H1 (cell line): ENCODE data around the gene C1orf21. TPM values are rescaled to one million over a fixed set of nuclear protein-coding genes. Genes with fewer than 3 reads are reported as not detected.

Experiments used
- CTCF ChIA-PET: fragments of 300-600 bp; sonication (Branson Sonifier 250); formaldehyde crosslinking; loops from one replicate; lab custom pipeline; 2021; ENCODE audit not compliant: partially characterized antibody; lab: Charles Lee
- POLR2A ChIA-PET: fragments of 300-600 bp; sonication (Branson Sonifier 250); formaldehyde crosslinking; loops from one replicate; lab custom pipeline; 2021; ENCODE audit warnings: inconsistent platforms; ENCODE audit not compliant: partially characterized antibody; lab: Charles Lee
- DNase-seq, 2 experiments: peaks; one replicate each; pipeline versions ENCODE4 v3.0.0 to v3.0.0-alpha.2; 2010 to 2022; ENCODE audit warnings: low spot score in 2 of 2, low read depth in 1 of 2, mixed read lengths in 1 of 2
- FAIRE-seq: peaks from 2 replicates; lab custom pipeline; 2011; peaks lifted over from hg19 to GRCh38; lab: Jason Lieb, UNC
- H2AFZ ChIP-seq: 2 replicates; pipeline ENCODE4 v1.8.1; 2012; ENCODE audit warnings: low read length, inconsistent platforms
- H2AK5ac ChIP-seq: 2 replicates; pipeline ENCODE4 v1.6.1; 2013; ENCODE audit warnings: low read depth, low read length
- H2BK120ac ChIP-seq: replicated peaks from 2 replicates; pipeline ENCODE3; 2013; ENCODE audit warnings: low read depth, low read length, inconsistent platforms
- H2BK12ac ChIP-seq: 2 replicates; pipeline ENCODE4 v1.6.1; 2013; ENCODE audit warnings: low read depth, low read length
- H2BK15ac ChIP-seq: 2 replicates; pipeline ENCODE4 v1.6.1; 2013; ENCODE audit warnings: low read length
- H2BK20ac ChIP-seq: 2 replicates; pipeline ENCODE4 v1.6.1; 2013; ENCODE audit warnings: low read length
- H2BK5ac ChIP-seq: 2 replicates; pipeline ENCODE4 v1.6.1; 2013; ENCODE audit warnings: low read depth, low read length
- H3K14ac ChIP-seq: 2 replicates; pipeline ENCODE4 v1.6.1; 2013; ENCODE audit warnings: inconsistent platforms; ENCODE audit not compliant: insufficient read length
- H3K18ac ChIP-seq: 2 replicates; pipeline ENCODE4 v1.6.1; 2013; ENCODE audit warnings: low read length; ENCODE audit errors: extremely low read depth
- H3K23ac ChIP-seq: 2 replicates; pipeline ENCODE4 v1.6.1; 2013; ENCODE audit warnings: inconsistent platforms; ENCODE audit not compliant: insufficient read length
- H3K23me2 ChIP-seq: 2 replicates; pipeline ENCODE4 v1.6.1; 2013; ENCODE audit warnings: low read depth, low read length
- H3K27ac ChIP-seq: 2 replicates; pipeline ENCODE4 v1.6.1; 2011; ENCODE audit warnings: low read depth, low read length, inconsistent platforms
- H3K27me3 ChIP-seq, 4 experiments: replicated peaks in 1 of 4; 1 replicate in 1 of 4; 2 replicates in 3 of 4; pipeline versions ENCODE4 v1.6.1 to v1.8.1; 2011 to 2013; ENCODE audit warnings: low read length in 3 of 4, mild to moderate bottlenecking in 3 of 4, inconsistent platforms in 2 of 4, mixed read lengths in 2 of 4, moderate library complexity in 1 of 4; ENCODE audit not compliant: control insufficient read depth in 3 of 4, insufficient read depth in 3 of 4; ENCODE audit errors: extremely low read depth in 1 of 4
- H3K36me3 ChIP-seq, 4 experiments: 2 replicates each; pipeline versions ENCODE4 v1.6.1 to v1.8.1; 2011 to 2013; ENCODE audit warnings: mild to moderate bottlenecking in 4 of 4, low read length in 3 of 4, moderate library complexity in 2 of 4, control low read depth in 1 of 4, inconsistent platforms in 1 of 4; ENCODE audit not compliant: insufficient read depth in 4 of 4, control insufficient read depth in 2 of 4
- H3K4ac ChIP-seq: replicated peaks from 2 replicates; pipeline ENCODE3; 2013; ENCODE audit warnings: low read length, low read depth, mixed read lengths, inconsistent platforms; ENCODE audit not compliant: insufficient read length
- H3K4me1 ChIP-seq, 4 experiments: replicated peaks in 1 of 4; 1 replicate in 1 of 4; 2 replicates in 3 of 4; pipeline versions ENCODE4 v1.6.1 to v1.8.1; 2011 to 2013; ENCODE audit warnings: low read length in 3 of 4, inconsistent platforms in 2 of 4, mixed read lengths in 1 of 4; ENCODE audit not compliant: insufficient read depth in 4 of 4, control insufficient read depth in 3 of 4
- H3K4me2 ChIP-seq, 2 experiments: 2 replicates each; pipeline versions ENCODE4 v1.6.1 to v1.8.1; 2011 to 2013; ENCODE audit warnings: low read depth in 2 of 2, low read length in 2 of 2, control low read depth in 1 of 2, inconsistent platforms in 1 of 2, mild to moderate bottlenecking in 1 of 2; ENCODE audit not compliant: insufficient read depth in 1 of 2
- H3K4me3 ChIP-seq, 4 experiments: fragments of 200-600, 300-600 bp in 1 of 4; sonication (generic), shearing (Covaris generic), sonication (Bioruptor Twin) in 1 of 4; 2 replicates each; pipeline versions ENCODE4 v1.5.1 to v1.8.1; 2011 to 2016; ENCODE audit warnings: low read length in 4 of 4, low read depth in 3 of 4, control low read depth in 2 of 4, inconsistent platforms in 2 of 4, mild to moderate bottlenecking in 2 of 4, mixed read lengths in 1 of 4, moderate library complexity in 1 of 4; ENCODE audit not compliant: insufficient read depth in 2 of 4; ENCODE audit errors: extremely low read depth in 1 of 4
- H3K56ac ChIP-seq: replicated peaks from 2 replicates; pipeline ENCODE3; 2013; ENCODE audit warnings: low read depth, mild to moderate bottlenecking, mixed read lengths, low read length, inconsistent platforms; ENCODE audit not compliant: insufficient read length
- H3K79me1 ChIP-seq: 2 replicates; pipeline ENCODE4 v1.6.1; 2013; ENCODE audit warnings: low read depth, low read length, control low read depth
- H3K79me2 ChIP-seq, 2 experiments: 2 replicates each; pipeline versions ENCODE4 v1.6.1 to v1.8.1; 2012 to 2013; ENCODE audit warnings: low read length in 2 of 2, mild to moderate bottlenecking in 2 of 2, inconsistent platforms in 1 of 2; ENCODE audit not compliant: insufficient read depth in 2 of 2, control insufficient read depth in 1 of 2
- H3K9ac ChIP-seq, 4 experiments: replicated peaks in 1 of 4; 1 replicate in 1 of 4; 2 replicates in 3 of 4; pipeline versions ENCODE4 v1.6.1 to v1.8.1; 2011 to 2013; ENCODE audit warnings: low read depth in 3 of 4, low read length in 3 of 4, control low read depth in 2 of 4, mild to moderate bottlenecking in 2 of 4, moderate library complexity in 2 of 4, inconsistent platforms in 1 of 4; ENCODE audit errors: extremely low read depth in 1 of 4
- H3K9me3 ChIP-seq, 2 experiments: 2 replicates each; pipeline versions ENCODE4 v1.6.1 to v1.8.1; 2012 to 2013; ENCODE audit warnings: mild to moderate bottlenecking in 2 of 2, moderate library complexity in 2 of 2, control low read depth in 1 of 2, inconsistent platforms in 1 of 2, low read depth in 1 of 2, low read length in 1 of 2, mixed read lengths in 1 of 2; ENCODE audit not compliant: insufficient read depth in 2 of 2
- H4K20me1 ChIP-seq, 2 experiments: replicated peaks in 1 of 2; 2 replicates each; pipeline versions ENCODE3 to v1.8.1; 2011 to 2013; ENCODE audit warnings: inconsistent platforms in 2 of 2, low read length in 2 of 2, mild to moderate bottlenecking in 1 of 2; ENCODE audit not compliant: insufficient read depth in 2 of 2, control insufficient read depth in 1 of 2
- H4K5ac ChIP-seq: 2 replicates; pipeline ENCODE4 v1.6.1; 2013; ENCODE audit warnings: low read length, low read depth, mixed read lengths, inconsistent platforms; ENCODE audit not compliant: insufficient read length
- H4K8ac ChIP-seq: 2 replicates; pipeline ENCODE4 v1.8.0; 2013; ENCODE audit warnings: mild to moderate bottlenecking, moderate library complexity, low read length, inconsistent platforms; ENCODE audit not compliant: insufficient read depth; ENCODE audit errors: extremely low read depth
- H4K91ac ChIP-seq: replicated peaks from 2 replicates; pipeline ENCODE3; 2013; ENCODE audit warnings: low read length, mixed read lengths, inconsistent platforms; ENCODE audit not compliant: insufficient read length
- BCL11A ChIP-seq, 2 experiments: IDR thresholded peaks; one replicate each; pipeline ENCODE4 v1.6.1; 2011; ENCODE audit warnings: low read depth in 2 of 2, low read length in 2 of 2, mild to moderate bottlenecking in 2 of 2
- CREB1 ChIP-seq: IDR thresholded peaks from 2 replicates; pipeline ENCODE4 v1.6.1; 2012; ENCODE audit warnings: inconsistent platforms
- FOSL1 ChIP-seq: IDR thresholded peaks from 2 replicates; pipeline ENCODE4 v1.6.1; 2011; ENCODE audit warnings: mild to moderate bottlenecking, low read depth, low read length, moderate library complexity; ENCODE audit not compliant: insufficient read depth
- GTF2F1 ChIP-seq: IDR thresholded peaks from 2 replicates; pipeline ENCODE4 v1.6.1; 2012; ENCODE audit warnings: low read depth, low read length, improper control_type of control experiment, borderline replicate concordance
- RAD21 ChIP-seq, 2 experiments: IDR thresholded peaks in 1 of 2; conservative IDR thresholded peaks in 1 of 2; 2 replicates each; pipeline ENCODE4 v1.6.1; 2011; ENCODE audit warnings: low read depth in 2 of 2, low read length in 2 of 2, improper control_type of control experiment in 1 of 2, inconsistent platforms in 1 of 2, mild to moderate bottlenecking in 1 of 2, moderate library complexity in 1 of 2
- TCF12 ChIP-seq: IDR thresholded peaks from 2 replicates; pipeline ENCODE4 v1.6.1; 2011; ENCODE audit warnings: low read depth, mild to moderate bottlenecking, low read length
- WGBS, 2 experiments: shearing (Covaris generic) in 1 of 2; methylation state at CpG; one replicate each; pipeline versions ENCODE4 v1.1.6 to v1.1.7; 2013 to 2015; ENCODE audit warnings: low lambda C conversion rate in 2 of 2, mixed read lengths in 2 of 2, inconsistent platforms in 1 of 2, low coverage in 1 of 2, missing lambda C conversion rate in 1 of 2; ENCODE audit not compliant: insufficient replicate concordance in 2 of 2, insufficient coverage in 1 of 2, insufficient read length in 1 of 2; ENCODE audit errors: extremely low coverage in 1 of 2, missing lambda C conversion rate in 1 of 2; 5-methylcytosine and 5-hydroxymethylcytosine counted together
- polyA plus RNA-seq, 7 experiments: library from polyadenylated mRNA; depleted of rRNA in 3 of 7; stranded (reverse) in 5 of 7; unstranded in 2 of 7; fragments of >200 nt in 5 of 7; fragments of 200-250 nt in 2 of 7; gene quantifications; 1 replicate in 5 of 7; 2 replicates in 1 of 7; 4 replicates in 1 of 7; pipeline versions ENCODE4 v1.2.1 to v1.2.3, GENCODE V29; 2011 to 2013; ENCODE audit warnings: missing spikeins in 2 of 7, mixed read lengths in 2 of 7
- total RNA-seq: library from RNA; stranded (reverse); fragmentation: NEBNext Ultra II Directional; extraction: Animal tissue kit (Norgen Biotek cat#: 25700); gene quantifications from 2 replicates; pipeline ENCODE4 v1.2.1, GENCODE V29; 2021

The C1orf21 gene
- total and polyA plus RNA-seq, 2 of the 8 experiments (the other 6 are each of a cell fraction or from before 2014, with no cell fraction given), result 16.6 to 51.0 TPM

DNA sequence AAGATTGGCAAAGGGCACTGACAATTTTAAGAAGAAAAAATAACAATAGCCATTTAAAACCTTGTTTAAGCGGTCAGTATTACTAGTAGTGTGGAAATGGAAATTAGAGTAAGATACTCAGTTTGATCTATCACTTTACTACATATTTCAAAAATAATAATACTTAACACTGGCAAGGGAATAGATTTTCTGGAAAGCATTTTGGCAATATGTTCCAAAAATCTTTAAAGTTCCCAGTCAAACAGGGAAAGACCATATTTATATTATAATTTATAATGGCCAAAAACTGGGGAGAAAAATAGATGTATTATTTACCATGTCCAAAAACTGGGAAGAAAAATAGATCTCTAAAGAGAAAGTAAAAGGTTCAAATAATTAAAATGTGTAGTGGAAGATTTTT lies 28.6 kb upstream of the C1orf21 start:
- H3K23me2 ChIP-seq, result no peaks in the 10 kb centered on the region
- H4K8ac ChIP-seq, result no peak overlapping the region
- H3K56ac ChIP-seq, result no peak overlapping the region
- H2BK12ac ChIP-seq, result no peak overlapping the region
- H3K27ac ChIP-seq, result no peak overlapping the region
- H3K9me3 ChIP-seq, result no peaks in the 10 kb centered on the region
- no peak overlapping the region for H4K5ac ChIP-seq
- no peak overlapping the region for H3K4me2 ChIP-seq
- H3K4me3 ChIP-seq, result no peak overlapping the region
- no peak overlapping the region for H3K4ac ChIP-seq
- no peak overlapping the region for H3K23ac ChIP-seq
- FAIRE-seq, result no peak
- H3K36me3 ChIP-seq, result no peaks in the 10 kb centered on the region
- no peaks in the 10 kb centered on the region for H4K20me1 ChIP-seq
- no peak overlapping the region for H3K9ac ChIP-seq
- no peaks in the 10 kb centered on the region for H3K4me1 ChIP-seq
- no peak for DNase-seq
- POLR2A ChIA-PET, result no interaction called here
- H2BK20ac ChIP-seq, result no peak overlapping the region
- H2BK5ac ChIP-seq, result no peak overlapping the region
- no peak overlapping the region for H2BK15ac ChIP-seq
- H4K91ac ChIP-seq, result no peak overlapping the region
- WGBS, 2 experiments, result 97% methylated on average over 1 of the region's 1 CpG; no CpG with 5 or more reads in 1 of the 2 experiments
- H2AFZ ChIP-seq, result no peak overlapping the region
- no peaks in the 10 kb centered on the region for H3K79me2 ChIP-seq
- no peak overlapping the region for H3K14ac ChIP-seq
- H3K79me1 ChIP-seq, result no peaks in the 10 kb centered on the region
- H2AK5ac ChIP-seq, result no peak overlapping the region
- H2BK120ac ChIP-seq, result no peak overlapping the region
- no peaks in the 10 kb centered on the region for H3K27me3 ChIP-seq
- CTCF ChIA-PET, result no interaction called here
- no peak overlapping the region for H3K18ac ChIP-seq
- TF ChIP-seq RAD21 (IDR thresholded peaks at IDR 0.05 in 1 of 2, conservative IDR thresholded peaks at IDR 0.05 in 1 of 2; ENCODE audit: low read depth in 2 of 2, low read length in 2 of 2) (no peak), TCF12 (no peak), GTF2F1 (no peak), FOSL1 (no peak), CREB1 (no peak), BCL11A (IDR thresholded peaks at IDR 0.05; ENCODE audit: low read depth in 2 of 2, low read length in 2 of 2) (no peak)
